SKM-1 treated with dmso at 0.1 percent for 144 hours (cell line): ENCODE results near the gene SLC5A5.

Source experiments
- DNase-seq: peaks from one replicate; lab custom pipeline; 2025; ENCODE audit not compliant: unreplicated experiment; lab: John Stamatoyannopoulos, UW

Gene SLC5A5

GRCh38 chr19:17871878-17872250, at the start of gene SLC5A5:
Gene SLC5A5, plus strand, starts transcription at chr19:17871945. Its CDS starts 375 bp downstream, at chr19:17872320.
- DNase-seq = no peak

- no peak for DNase-seq
Measured at GRCh38 chr19:17824339-17824738, 47.4 kb upstream of the SLC5A5 start.

GRCh38 chr19:17826508-17827056, 45.2 kb upstream of the SLC5A5 start:
- DNase-seq = no peak

GRCh38 chr19:17829855-17830566, 41.7 kb upstream of the SLC5A5 start:
- DNase-seq = no peak

GRCh38 chr19:17830567-17831418, 41.0 kb upstream of the SLC5A5 start:
- no peak for DNase-seq

- no peak for DNase-seq
Measured at GRCh38 chr19:17831419-17831888, 40.3 kb upstream of the SLC5A5 start.

- DNase-seq = no peak
Measured at GRCh38 chr19:17832443-17833208, 39.1 kb upstream of the SLC5A5 start.

- DNase-seq = no peak
Measured at GRCh38 chr19:17834350-17835181, 37.2 kb upstream of the SLC5A5 start.

- DNase-seq = no peak
Measured at GRCh38 chr19:17835182-17836006, 36.4 kb upstream of the SLC5A5 start.

GRCh38 chr19:17836530-17836929, 35.2 kb upstream of the SLC5A5 start:
- no peak for DNase-seq

GRCh38 chr19:17837972-17838371, 33.8 kb upstream of the SLC5A5 start:
- DNase-seq = no peak

GRCh38 chr19:17840019-17840418, 31.7 kb upstream of the SLC5A5 start:
- no peak for DNase-seq

- DNase-seq = no peak
Measured at GRCh38 chr19:17841371-17841809, 30.4 kb upstream of the SLC5A5 start.

- no peak for DNase-seq
Measured at GRCh38 chr19:17841810-17842662, 29.7 kb upstream of the SLC5A5 start.

GRCh38 chr19:17842663-17843291, 29.0 kb upstream of the SLC5A5 start:
- DNase-seq = no peak

- DNase-seq = no peak
Measured at GRCh38 chr19:17843292-17843827, 28.4 kb upstream of the SLC5A5 start.

- no peak for DNase-seq
Measured at GRCh38 chr19:17843908-17844490, 27.7 kb upstream of the SLC5A5 start.
